HG03095 (cell line): ENCODE data around the gene TCF19.
A peak's percentile ranks its signal among the peaks of the same experiment; 100 is the strongest.

ENCODE experiments used
- ATAC-seq: cut with Tn5 transposase; IDR thresholded peaks from one replicate; pipeline ENCODE4 v1.9.1; 2021; ENCODE audit warnings: moderate library complexity; ENCODE audit not compliant: unreplicated experiment

The TCF19 gene, protein sequence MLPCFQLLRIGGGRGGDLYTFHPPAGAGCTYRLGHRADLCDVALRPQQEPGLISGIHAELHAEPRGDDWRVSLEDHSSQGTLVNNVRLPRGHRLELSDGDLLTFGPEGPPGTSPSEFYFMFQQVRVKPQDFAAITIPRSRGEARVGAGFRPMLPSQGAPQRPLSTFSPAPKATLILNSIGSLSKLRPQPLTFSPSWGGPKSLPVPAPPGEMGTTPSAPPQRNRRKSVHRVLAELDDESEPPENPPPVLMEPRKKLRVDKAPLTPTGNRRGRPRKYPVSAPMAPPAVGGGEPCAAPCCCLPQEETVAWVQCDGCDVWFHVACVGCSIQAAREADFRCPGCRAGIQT

DNA sequence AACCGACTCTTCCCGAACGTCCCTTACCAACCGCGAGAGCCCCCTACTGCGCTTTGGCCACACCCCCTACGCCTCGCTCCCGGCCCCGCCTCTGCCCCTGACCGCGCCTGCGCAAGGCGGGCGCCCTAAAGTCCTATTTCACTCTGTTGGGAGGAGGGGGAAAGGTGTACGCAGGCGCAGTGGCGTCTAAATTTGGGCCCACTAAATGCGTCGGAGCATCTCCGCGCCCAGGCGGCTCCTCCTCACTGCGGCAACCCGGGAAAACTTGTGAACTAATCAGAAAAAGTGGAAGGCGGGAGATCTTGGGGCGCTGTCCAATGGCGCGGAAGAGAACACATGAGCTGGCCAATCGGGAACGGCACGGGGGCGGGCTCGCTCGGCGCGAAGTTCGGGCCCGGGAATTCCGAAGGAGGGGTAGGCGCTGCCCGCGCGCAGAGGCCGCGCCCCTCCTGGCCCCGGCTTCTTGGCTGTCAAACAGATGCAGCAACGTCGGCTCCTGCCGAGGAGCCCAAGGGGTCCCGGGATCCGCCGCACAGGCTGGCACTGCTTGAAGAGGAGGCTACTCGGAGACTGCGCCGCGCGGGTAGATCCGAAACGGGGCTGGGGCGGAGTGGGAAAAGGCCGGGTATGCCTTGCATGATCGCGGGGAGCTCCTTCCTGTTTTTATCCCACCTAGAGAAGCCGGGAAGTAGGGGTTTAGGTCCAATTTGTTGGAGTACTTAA is at the start of gene TCF19:
TCF19 (plus strand) TSS at position 450 of the 723 bp plus-strand sequence. CDS start 881 bp downstream, outside the sequence.
- peak; percentile 72 for ATAC-seq

DNA sequence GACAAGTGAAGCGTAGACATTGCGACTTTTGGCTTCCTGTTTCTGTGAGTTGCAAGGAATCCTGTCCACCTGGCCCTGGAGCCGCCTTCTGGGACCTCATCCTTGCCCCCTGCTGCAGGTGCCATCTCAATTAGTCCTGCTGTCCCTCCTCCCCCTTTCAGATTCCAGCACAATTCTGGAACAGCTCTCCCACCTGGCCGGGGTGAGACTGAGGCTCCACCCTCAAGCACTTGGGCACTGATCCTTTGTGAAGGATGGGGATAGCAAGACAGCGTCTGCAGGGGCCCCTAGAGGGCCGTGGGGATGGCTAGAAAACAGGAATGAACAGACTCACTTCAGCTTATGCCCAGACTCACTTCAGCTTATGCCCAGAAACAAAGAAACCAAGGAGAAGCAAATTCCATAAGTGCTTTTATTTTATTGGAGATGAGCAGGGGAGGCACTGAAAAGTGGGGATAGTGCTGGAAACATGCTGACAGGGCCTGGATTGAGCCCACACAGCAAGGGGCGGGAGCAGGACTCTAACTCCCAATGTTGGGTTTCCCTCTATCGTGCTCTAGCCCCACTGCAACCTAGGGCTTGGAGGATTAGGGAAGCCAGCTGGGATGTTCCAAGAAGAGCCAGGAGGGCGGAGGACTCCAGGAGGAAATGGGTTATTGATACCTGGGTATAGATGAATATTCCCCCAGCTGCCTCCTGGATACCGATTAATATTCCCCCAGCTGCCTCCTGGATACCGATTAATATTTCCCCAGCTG is 47.4 kb upstream of the TCF19 start:
- ATAC-seq = no peak

DNA sequence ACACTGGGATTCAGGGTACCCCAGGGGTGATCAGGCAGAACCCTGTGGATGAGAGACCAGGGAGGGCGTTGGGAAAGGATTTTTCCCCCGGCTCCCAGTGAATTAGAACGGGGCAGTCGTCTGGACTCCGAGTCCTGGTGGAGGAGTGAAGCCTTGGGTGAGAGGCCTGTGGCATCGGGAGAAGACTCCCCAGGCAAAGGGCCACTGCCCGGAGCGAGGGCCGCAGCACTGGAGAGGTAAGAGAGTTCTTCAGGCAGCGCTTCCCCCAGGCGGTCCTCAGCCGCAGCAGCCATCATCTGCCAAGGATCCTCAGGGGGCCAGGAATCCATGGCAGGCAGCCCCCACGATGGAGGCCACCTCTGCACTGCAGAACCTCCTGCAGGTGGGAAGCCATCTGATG is 46.7 kb upstream of the TCF19 start:
- ATAC-seq = no peak

DNA sequence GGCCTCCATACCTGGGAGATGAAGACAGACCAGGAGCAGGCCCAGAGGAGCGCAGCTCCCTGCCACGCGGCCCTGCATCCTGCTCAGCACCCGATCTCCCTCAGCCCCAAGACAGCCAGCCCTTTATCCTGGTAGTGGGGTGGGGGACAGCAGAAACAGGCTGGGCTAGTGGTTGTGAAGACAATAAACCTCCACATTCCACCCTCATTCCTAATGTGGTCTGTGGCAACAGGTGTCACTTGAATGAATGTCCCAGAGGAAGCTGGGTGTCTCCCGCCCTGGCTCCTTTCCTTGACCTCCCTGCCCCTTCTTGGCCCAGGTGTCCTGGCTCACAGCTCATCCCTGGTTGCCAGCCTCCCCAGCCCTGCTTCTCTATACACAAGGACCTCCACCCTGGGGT is 45.9 kb upstream of the TCF19 start, which contains the start of gene C6orf15:
C6orf15 (minus strand) TSS at position 98 of the 400 bp plus-strand sequence; CDS start at position 78, 20 bp downstream.
- no peak for ATAC-seq

DNA sequence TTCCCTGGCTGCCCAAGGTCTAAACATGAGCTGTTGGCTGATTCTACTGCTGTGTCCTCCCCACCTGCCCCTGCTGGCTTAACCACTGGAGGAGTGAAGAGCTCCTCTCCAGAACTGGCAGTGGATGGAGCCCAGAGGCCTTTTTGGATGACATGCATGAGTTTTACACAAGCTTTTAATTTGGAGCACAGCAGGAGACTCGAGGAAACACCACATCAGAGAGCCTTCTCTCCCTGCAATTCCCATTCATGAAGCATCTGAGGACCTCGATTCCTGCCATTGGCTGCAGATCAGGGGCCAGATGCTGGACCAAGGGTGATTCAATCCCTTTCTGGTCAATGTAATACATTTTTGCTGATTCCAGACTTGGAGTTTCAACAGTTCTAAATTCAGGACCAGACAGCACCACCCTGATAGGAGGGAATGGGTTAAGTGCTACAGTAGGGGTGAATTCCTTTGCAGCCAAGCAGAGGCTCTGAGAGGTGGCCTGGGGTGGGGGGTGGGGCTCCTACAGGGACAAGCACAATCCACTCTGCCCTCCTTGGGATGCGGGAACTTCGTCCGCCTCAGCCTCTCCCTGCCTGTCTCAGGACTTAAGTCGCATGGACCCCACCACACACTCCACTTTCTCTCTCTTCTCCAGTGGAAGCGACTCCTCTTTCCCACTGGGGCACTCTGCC is 44.4 kb upstream of the TCF19 start:
- ATAC-seq = no peak

DNA sequence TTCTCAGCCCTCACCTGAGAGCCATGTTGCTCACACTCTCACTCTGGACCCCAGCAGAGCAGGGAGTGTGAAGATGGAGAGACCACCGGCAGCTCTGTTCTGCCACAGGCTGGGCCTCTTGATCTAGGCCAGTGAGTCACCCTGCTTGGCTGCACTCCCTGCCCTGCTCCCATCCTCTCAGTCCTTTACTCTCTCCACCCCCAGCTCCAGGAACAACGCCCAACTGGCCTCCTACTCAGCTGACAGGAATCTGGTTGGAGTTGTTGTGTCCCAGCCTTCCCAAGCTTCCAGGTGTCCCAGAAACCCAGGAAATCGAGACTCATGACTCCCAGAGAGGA is 43.9 kb upstream of the TCF19 start, which contains the start of gene PSORS1C1:
PSORS1C1 (plus strand) TSS at position 260 of the 338 bp plus-strand sequence. CDS start 14,833 bp downstream, outside the sequence.
- ATAC-seq = no peak

DNA sequence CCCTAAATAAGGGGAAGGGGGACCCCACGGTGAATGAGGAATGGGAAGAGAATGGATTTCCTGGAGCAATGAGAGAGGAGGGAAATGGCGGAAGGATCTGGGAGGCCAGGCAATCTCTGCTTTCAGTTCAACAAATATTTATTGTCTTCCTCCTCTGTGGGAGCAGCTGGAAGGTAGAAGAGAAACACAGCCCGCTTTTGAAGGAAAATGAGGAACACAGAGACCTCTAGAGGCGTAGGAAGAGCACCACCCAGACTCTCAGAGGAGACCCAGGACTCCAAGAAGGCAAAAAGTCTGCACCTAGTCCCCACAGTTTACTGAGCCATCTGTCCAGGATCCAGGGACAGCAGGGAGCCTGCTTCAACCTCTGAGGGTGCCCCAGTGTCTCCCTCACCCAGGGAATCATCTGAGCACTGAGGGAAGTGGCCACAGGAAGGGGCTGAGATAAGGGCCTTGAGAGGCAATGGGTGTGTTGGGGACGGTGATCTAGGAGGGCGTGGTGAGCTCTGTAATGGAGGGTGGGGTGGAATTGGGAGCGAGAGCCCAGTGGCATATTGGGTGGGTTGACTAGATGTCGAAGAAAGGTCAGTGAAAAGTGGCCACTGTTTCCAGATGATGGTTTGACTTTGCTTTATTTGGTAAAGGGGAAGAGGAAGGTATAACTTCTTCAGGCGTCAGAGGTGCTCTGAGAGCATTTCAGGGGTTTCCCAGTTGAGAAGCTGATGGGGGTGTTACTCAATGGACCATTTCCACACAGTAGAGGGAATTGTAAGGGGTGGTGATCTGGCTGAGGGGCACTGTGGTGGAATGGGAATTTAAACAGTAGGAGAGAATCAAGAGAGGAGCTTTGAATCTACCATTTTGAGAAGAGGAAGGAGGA is 43.2 kb upstream of the TCF19 start:
- ATAC-seq = no peak

DNA sequence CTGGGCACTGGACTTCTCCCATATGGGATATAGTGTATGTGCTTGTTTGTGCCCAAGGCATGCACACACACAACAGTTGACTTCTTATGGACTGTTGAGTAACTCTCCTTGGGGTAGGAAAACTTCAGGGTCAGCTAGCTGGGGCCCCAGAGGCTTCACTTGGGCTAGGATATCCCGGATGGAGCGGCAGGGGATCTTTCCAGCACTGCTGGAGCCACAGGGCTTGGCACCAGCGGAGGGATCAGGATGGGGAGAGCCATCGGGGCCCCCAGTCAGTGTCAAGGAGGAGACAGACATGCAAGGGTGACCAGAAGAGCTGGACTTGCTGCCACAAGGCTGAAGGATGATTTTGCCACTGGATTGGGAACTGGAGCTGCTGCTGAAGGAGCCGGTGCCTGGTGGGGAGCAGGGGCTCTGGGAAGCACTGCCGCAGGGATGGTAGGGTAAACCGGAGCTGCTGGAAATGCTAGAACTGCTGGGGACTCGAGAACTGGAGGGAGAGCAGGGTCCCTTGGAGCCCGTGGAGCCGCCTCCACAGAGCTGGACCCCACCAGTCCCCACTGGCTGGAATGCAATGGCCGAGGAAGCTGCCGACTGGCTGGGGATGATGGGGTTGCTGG is 42.3 kb upstream of the TCF19 start:
- ATAC-seq = no peak

DNA sequence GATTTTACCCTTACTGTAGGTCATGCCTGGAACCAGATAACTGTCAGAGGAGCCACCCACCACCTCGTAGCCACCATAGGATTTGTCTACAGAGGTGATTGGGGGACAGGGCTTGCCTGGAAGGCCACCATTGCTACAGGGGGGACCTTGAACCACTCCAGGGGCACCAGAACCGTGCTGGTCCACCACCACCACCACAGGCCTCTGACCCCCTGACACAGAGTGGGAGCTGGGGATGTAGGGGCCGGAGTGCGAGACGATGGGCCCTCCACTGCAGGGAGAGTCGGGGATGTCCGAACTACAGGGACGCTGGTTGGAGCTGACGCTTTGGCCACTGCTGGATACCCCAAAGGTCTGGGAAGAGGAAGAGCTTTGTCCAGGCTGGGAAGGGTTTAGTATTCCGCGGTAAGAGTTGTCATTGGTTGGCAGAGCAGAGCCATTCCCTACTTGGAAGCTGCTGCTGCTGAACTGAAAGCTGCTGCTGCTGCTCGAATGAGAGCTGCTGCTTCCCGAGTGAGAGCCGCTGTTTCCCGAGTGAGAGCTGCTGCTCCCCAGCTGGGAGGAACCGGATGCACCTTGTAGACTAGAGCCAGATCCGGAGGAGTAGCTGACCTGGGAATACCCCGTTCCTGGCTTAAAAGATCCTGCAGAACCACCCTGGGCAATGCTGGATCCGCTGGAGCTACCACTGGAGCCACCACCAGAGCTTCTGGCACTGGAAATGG is 41.6 kb upstream of the TCF19 start:
- ATAC-seq = no peak

DNA sequence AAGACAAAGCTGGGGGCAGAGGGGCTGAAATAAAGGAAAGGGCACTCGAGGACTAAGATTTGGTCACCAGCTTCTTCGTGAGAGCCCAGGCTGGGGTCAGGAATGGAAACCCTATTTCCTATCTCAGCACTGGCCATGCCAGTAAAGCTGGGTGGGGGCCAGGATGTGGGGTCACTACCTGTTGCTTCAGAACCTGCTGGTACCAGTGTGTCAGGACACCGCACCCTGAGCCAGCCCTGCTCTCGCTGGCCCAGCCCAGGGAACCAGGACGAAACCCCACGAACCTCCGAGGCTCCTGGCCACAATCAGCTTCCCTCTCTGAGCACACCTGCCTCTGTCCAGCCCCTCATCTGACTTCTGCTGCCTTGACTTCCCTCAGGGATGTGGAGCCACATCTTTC is 40.2 kb upstream of the TCF19 start:
- ATAC-seq = no peak

DNA sequence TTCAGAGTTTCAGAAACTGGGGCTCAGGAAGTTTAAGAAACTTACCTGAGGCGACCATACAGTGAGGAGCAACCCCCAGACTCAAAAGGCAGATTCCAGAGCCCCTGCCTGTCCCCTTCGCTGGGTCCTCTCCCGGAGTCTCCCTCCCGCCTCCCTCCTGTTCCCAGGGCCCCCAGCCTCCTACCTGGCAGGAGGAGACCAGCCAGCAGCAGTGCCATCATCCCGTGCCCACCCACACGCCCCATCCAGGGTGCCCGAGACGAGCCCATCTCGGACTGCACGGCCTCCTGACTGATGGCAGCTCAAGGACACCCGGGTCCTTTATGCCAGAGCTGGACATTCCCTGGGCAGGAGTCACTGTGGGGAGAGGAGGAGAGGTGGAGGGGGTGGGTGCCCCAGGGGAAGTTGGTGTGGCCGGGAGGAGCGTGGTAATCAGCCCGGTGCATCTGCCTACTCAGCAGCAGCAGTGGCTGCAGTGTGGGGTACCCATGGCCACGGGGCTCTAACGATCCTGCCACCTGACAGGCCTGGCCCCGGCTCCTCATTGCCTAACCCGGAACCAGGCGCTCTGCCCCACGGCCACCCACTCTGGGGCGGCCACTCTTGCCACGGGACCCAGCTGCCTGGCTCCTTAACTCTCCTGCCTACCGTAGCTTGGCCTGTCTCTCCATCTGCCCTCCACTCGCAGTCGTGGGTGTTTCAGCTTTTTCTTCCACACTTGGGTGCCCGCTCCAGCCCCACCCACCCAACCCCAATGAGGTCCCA is 38.1 kb upstream of the TCF19 start, which contains the start of gene CDSN:
CDSN (minus strand) TSS at position 296 of the 765 bp plus-strand sequence; CDS start at position 269, 27 bp downstream.
- no peak for ATAC-seq

DNA sequence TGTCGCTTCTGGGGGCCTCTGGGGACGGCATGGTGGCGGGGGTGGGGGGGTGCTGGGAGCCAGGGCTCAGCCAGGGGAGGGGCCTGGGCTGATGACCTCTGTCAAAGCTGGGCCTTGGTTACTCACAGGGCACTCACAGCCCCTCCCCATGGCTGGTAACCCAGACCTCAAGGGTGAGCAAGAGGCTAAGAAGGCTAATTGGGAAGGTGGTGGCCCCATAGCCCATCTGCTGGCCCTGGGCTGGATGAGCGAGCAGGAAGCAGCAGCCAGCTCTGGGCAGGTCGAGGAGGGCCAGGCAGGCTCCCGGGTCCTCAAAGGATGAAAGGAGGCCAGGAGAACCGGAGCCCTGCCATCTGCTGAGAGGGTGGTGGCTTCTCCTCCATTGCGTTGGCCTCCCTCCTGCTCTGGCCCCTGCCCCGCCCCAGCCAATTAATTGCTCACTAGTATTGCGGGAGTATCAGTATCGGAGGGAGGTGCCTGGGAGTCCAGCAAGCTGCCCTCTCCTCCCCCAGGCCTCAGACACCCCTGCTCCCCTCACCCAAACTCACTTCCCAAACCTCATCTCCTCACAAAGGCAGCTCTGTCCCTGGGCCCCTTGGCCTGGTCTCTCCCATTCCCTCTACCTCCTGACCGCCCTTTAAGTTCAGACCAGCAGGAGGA is 37.1 kb upstream of the TCF19 start:
- no peak for ATAC-seq

DNA sequence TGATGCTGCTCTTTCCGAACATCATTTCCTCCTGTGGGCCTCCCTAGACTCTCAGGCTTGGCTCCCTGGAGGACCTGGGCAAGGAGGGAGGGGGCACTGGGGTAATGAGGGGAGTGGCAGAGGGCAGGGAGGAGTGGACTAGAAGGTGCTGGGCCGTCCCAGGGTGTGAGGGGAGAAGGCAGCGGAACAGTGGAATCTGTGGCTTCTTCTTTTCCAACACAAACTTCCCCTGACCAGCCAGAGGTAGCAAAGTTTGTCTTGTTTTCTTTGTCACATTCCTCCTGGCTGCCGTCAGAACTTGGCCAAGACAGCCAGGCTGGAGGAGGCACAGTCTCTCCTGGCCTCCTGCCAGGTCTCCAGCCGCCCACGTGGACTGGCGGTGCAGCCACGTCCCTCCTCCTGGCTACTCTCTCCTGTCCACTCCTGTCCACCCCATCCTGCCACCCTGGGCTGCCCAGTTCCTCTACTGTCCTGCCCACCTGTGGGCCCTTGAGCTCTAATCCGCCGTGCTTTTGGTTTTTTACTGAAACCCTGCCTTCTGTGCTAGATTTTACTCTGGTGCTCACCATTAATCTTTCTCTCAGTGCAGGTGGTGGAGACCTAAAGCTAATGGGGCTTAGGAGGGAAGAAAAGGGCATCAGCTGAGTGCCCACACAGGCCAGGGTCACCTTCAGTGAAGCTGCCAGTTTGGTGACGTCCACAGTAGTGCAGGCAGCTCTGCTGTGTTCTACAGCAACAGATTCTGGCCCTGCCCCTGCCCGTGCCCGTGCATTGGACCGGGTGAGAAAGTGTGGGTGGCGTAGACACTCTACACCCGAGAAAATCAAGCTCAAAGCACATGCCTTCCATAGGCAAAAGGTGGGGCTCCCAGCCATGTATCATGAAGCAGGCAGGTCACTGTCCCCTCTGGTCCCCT is 35.3 kb upstream of the TCF19 start:
- ATAC-seq = no peak

DNA sequence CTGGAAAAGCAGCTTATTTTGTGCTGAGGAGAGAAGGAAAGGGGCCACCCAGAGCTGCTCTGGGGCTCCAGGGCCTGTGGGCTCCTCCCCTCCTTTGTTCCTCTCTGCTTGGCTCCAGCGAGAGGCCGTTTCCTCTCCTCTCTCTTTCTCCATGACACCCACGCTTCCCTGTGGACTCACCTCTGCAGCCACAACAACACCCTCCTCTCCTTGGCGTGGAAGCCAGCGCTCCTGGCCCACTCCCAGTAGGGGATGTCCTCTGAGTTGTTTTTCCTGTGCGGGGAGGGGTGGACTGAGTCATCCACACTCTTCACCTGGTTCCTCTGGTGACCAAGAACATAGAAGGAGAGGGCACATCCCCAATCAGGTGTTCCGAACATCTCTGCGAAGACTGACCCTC is 33.2 kb upstream of the TCF19 start:
- ATAC-seq = no peak

DNA sequence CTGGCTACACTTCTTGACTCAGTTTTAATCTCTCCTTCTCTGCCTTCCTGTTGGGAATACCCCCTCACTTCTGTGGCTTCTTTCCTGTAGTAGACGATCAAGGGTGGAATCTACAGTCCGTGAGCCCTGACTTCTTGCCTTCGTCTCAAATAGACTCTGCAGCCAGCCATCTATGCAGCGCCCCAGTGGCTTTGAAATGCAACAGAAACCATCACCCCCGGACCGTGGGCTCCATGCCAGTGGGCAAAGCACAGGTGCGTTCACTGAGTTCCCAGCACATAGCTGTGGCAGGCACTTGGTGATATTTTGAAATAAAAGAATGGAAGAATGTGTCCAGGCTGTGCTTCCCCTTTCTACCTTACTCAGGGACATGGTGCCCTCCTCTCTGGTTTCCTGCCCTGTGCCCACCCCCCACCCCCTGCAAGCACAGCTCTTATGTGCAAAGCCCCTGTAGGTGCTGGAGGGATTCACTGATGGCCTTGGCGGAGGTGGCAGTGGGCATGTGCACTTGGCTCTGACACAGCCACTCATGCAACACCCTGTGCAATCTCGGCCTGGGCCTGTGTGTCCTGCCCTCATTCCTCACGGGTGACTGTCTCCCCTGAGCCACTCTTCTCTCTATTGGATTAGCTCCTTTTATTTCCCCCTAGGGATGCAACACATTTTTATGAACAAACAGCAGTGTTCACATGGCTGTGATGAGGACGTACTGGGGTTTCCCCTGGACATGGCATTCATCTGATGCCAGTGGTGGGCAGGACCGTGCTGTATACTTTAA is 32.6 kb upstream of the TCF19 start:
- no peak for ATAC-seq
